Epithelial cell of esophagus (primary cell): ENCODE results near the gene CYTH2.
A peak's percentile ranks its signal among the peaks of the same experiment; 100 is the strongest.

ENCODE experiments used
- DNase-seq: peaks from one replicate; pipeline ENCODE4 v3.0.0; 2010; ENCODE audit warnings: low read depth
- H3K4me3 ChIP-seq: 2 replicates; pipeline ENCODE4 v1.5.1; 2011; ENCODE audit warnings: mild to moderate bottlenecking, low read length, control low read depth
- TF ChIP-seq, protein P1 (sequence below): IDR thresholded peaks from 2 replicates; pipeline ENCODE4 v1.5.1; 2011; ENCODE audit warnings: low read depth, mild to moderate bottlenecking, low read length, control low read depth, inconsistent platforms; ENCODE audit not compliant: insufficient read depth; ENCODE audit errors: missing control alignments

CYTH2 gene

DNA sequence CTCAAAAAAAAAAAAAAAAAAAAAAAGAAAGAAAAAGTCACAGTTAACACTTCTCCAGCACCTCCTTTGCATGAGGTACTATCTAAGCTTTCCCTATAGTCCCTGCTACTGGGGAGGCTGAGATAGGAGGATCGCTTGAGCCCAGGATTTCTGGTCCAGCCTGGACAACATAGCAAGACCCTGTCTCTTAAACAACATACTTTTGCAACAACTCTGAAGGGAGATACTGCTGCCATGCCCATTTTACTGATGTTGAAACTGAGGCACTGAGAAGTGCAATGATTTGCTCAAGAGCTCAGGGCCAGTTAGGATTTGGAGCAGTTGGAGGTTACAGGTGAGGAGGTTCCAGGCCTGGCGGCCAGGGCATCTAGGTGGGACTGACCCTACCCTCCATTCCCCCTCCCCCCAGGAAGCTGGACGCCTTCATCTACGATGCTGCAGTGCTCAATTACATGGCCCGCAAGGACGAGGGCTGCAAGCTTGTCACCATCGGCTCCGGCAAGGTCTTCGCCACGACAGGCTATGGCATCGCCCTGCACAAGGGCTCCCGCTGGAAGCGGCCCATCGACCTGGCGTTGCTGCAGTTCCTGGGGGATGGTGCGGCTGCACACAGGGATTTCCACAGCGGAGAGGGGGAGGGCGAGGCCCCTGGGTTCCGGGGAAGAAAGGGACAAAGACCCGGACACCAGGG lies 27.7 kb upstream of the CYTH2 start:
- no peak for DNase-seq
- TF ChIP-seq, protein P1, sequence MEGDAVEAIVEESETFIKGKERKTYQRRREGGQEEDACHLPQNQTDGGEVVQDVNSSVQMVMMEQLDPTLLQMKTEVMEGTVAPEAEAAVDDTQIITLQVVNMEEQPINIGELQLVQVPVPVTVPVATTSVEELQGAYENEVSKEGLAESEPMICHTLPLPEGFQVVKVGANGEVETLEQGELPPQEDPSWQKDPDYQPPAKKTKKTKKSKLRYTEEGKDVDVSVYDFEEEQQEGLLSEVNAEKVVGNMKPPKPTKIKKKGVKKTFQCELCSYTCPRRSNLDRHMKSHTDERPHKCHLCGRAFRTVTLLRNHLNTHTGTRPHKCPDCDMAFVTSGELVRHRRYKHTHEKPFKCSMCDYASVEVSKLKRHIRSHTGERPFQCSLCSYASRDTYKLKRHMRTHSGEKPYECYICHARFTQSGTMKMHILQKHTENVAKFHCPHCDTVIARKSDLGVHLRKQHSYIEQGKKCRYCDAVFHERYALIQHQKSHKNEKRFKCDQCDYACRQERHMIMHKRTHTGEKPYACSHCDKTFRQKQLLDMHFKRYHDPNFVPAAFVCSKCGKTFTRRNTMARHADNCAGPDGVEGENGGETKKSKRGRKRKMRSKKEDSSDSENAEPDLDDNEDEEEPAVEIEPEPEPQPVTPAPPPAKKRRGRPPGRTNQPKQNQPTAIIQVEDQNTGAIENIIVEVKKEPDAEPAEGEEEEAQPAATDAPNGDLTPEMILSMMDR = no peak
- H3K4me3 ChIP-seq = no peak overlapping the region

DNA sequence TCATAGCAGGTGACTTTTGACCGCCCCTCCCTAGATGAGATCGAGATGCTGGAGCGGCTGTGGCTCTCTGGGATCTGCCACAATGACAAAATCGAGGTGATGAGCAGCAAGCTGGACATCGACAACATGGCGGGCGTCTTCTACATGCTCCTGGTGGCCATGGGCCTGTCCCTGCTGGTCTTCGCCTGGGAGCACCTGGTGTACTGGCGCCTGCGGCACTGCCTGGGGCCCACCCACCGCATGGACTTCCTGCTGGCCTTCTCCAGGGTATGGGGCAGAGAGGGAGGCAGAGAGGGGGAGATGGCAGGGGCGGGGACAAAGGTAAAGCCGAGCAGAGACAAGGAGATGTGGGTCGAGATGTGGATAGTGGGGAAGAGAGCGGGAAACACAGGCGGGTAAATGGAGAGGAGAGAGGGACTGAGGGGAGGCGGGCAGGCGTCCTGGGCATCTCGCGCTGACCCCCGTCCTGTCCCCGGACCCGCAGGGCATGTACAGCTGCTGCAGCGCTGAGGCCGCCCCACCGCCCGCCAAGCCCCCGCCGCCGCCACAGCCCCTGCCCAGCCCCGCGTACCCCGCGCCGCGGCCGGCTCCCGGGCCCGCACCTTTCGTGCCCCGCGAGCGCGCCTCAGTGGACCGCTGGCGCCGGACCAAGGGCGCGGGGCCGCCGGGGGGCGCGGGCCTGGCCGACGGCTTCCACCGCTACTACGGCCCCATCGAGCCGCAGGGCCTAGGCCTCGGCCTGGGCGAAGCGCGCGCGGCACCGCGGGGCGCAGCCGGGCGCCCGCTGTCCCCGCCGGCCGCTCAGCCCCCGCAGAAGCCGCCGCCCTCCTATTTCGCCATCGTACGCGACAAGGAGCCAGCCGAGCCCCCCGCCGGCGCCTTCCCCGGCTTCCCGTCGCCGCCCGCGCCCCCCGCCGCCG lies 26.8 kb upstream of the CYTH2 start:
- TF ChIP-seq, protein P1 = no peak
- DNase-seq = no peak
- no peak overlapping the region for H3K4me3 ChIP-seq

DNA sequence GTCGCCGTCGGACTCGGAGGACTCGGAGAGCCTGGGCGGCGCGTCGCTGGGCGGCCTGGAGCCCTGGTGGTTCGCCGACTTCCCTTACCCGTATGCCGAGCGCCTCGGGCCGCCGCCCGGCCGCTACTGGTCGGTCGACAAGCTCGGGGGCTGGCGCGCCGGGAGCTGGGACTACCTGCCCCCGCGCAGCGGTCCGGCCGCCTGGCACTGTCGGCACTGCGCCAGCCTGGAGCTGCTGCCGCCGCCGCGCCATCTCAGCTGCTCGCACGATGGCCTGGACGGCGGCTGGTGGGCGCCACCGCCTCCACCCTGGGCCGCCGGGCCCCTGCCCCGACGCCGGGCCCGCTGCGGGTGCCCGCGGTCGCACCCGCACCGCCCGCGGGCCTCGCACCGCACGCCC lies 25.9 kb upstream of the CYTH2 start:
- TF ChIP-seq, protein P1 = no peak
- DNase-seq = peak; percentile 14
- no peak overlapping the region for H3K4me3 ChIP-seq

DNA sequence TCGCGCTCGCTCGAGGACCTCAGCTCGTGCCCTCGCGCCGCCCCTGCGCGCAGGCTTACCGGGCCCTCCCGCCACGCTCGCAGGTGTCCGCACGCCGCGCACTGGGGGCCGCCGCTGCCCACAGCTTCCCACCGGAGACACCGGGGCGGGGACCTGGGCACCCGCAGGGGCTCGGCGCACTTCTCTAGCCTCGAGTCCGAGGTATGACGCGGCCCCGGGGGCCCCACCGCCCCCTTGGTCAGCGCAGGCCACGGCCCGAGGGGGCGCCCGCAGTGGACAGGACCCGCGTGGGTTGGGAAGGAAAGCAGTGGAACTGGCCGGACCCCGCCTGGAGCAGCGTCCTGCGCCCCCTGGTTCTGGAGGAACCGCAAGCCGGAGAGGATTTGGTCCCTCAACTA lies 25.4 kb upstream of the CYTH2 start:
- H3K4me3 ChIP-seq = no peak overlapping the region
- TF ChIP-seq, protein P1 = no peak
- no peak for DNase-seq

DNA sequence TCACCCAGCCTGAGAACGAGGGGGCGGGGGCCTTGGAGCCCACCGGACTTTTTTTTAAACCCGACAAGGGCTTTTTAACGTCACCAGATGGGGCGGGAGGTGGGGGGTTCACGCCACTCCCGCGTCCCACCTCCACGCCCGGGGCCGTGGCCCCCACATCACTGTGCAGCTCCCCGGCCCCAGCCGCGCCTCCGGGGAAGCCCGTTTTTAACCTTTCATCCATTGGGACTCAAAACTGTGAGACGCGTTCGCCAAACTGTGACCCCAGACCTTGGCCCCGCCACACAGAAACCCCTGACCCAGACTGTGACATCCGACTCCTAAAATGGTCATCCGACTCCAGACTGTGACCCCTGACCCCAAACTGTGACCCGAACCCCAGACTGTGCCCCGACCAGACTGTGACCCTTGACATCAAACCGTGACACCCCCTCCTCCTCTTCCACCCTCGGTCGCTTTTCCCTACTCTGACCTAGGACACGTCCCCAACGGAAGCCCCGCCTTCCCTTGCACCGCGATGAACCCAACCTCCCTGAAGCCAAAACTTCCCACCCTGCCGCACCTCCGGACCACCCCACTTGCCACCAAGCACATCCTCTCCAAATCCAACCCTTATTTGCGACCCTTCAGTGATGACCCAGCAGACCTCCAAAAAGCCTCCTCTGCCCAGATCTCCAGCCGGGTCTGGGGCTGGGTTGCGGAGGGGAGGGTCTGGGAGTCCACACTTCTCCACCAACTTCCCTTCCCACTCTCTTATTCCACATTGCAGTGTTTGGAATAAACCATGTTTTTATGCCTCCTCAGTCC lies 24.8 kb upstream of the CYTH2 start:
- no peak for DNase-seq
- TF ChIP-seq, protein P1 = no peak
- H3K4me3 ChIP-seq = peak overlapping the region; percentile 99

DNA sequence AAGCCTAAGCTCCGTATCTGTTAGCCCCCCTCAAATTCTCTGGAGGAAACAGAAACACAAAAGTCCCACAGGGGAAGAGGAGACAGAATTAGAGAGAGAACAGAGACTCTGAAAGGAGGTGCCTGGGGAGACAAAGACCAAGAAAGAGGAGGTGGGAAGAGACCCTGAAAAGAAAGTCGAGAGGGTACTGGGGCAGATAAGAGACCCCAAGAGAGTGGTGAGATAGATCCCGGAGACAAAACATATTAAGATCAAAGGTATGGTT lies 24.3 kb upstream of the CYTH2 start:
- peak overlapping the region; percentile 99 for H3K4me3 ChIP-seq
- TF ChIP-seq, protein P1 = no peak
- no peak for DNase-seq
